GM21528 (cell line): ENCODE results near the gene TAPT1.
"Not testable (repeated sequence)": the region's sequence is repeated elsewhere in the genome, so short reads cannot be mapped to it uniquely, and the experiment has no call there.

Source experiments
- ATAC-seq: cut with Tn5 transposase; IDR thresholded peaks from one replicate; pipeline ENCODE4 v1.9.1; 2021; ENCODE audit warnings: mild to moderate bottlenecking, moderate library complexity; ENCODE audit not compliant: unreplicated experiment, low FRiP score

TAPT1 gene

DNA sequence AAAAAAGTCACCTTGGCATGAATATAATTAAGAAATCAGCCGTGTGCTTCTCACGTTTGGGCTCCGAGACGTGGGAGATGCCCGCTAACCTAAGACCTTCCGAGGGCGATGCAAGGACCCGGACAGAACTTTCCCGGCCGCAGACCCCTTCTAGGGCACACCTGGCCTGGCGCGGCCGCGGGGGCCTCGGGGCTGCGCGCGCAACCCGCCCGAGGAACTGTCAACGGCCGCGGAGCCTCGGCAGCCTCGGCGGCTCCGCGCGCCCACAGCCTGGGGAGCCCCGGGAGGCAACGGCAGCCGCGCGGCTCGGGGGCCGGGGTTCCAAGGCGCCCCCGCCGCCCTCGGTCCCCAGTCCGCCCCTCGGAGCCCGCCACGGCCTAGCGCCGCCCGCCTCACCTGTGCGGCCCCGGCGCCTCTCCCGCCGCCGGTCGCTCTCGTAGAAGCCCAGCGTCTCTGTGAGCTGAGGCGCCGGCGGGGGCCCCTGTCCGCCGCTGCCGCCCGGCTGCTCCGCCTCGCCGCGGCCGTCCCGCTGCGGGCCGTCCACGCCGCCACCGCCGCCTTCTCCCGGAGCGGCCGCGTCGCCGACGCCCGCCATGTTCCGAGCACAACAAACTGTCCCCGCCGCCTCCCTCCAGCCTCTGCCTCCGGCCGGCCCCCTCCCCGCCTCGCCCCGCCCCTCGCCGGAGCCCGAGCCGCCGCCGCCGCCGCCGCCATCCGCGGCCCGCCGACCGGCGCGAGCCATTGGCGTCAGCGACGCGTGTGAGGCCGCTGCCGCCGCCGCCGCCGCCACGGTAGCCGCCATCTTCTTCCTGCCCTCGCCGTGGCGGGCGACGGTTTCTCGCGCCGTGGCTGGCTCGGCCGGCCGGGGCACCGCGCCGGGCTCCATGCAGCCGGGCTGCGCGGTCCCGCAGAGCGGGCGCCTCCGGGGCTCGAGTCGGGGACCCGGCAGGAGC, at the start of gene TAPT1:
TSS of gene TAPT1 (minus strand) at position 609 of the 953 bp plus-strand sequence. CDS start at position 595, 14 bp downstream.
- peak; percentile 75 for ATAC-seq

DNA sequence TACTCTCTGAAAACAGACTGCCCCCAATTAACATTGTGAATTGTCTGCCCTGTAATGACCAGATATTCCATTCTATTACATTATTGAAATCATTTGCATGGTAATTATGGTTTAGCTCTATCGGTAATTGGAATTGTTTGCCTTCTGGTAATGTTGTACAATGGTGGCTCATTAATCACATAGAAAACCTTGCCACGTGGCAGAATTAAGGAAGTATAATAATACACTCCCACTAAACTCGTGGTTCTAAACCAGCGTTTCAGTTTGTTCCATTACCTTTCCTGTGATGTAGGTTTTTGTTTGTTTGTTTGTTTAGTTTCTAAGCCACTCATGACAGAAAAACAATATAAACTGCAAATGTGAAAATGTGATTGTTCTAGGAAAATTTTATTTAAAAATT, 45.1 kb upstream of the TAPT1 start:
- ATAC-seq = no peak

GRCh38 chr4:16270454-16271328, 44.4 kb upstream of the TAPT1 start:
- ATAC-seq = no peak

DNA sequence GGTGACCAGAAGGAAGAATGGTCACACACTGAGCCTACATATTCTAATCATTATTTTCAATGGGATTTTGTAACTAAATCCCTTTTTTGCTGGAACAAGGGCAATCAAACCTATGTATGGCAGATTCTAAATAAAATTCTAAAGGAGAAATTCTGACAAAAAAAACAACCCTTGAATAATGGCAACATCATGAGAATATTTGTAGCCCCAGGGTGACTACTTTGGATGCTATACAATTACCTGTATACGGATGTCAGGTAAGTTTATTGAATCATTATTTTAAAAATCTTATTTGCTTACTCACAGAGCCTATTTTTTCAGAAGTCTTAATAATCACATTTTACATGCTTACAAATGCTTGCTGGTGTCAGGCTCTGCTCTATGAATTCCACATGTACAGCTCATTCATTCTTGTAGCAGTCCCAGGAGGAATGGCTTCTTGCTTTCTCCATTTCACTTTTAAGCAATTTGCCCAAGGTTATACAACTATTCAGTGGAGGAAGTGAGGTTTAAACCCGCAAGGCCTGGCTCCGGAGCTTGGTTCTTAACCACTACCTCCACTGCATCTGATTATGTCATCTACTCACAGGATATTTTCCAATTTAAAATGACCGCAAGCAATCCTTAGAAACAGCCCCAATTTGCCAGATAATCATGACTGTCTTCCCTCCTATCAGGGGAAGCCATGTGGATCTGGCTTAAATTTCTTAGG, 43.6 kb upstream of the TAPT1 start:
- ATAC-seq = not testable (repeated sequence)

GRCh38 chr4:16269240-16269639, 43.0 kb upstream of the TAPT1 start:
- no peak for ATAC-seq

DNA sequence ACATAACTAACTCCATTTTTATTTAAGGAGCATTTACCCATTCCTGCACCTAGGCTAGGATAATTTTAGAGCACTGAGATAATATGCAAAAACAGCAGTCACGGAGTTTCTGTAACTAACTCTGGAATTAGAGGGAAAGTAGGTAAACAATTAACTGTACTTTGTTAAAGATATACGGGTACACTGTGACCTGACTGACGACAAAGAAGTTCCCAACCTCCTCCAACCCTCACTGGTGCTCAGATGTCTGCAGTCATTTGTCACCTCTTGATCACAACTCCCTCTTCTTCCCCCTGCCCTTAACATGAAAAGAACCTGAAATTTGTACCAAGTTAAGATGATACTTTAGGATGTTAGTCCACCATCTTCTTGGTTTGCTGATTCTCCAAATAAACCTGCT, 42.0 kb upstream of the TAPT1 start:
- no peak for ATAC-seq

DNA sequence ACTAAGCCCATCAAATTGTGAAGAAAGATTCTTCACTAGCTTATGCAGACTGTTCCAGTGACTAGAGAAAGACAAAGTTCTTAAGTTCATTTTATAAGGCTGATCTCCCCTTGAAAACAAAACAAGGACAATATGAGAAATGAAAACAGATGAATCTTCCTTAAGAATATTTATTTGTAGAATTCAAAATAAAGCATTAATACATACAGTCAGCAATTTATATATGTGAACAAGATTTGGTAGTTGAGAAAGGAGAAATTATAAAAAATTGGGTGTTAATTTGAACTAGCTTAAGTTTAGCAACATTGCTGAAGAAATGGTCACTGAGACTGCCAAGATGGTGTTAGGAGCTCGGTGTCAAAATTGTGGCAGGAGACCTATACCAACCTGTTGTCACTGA, 41.4 kb upstream of the TAPT1 start:
- no peak for ATAC-seq

GRCh38 chr4:16265820-16266219, 39.5 kb upstream of the TAPT1 start:
- ATAC-seq = no peak

DNA sequence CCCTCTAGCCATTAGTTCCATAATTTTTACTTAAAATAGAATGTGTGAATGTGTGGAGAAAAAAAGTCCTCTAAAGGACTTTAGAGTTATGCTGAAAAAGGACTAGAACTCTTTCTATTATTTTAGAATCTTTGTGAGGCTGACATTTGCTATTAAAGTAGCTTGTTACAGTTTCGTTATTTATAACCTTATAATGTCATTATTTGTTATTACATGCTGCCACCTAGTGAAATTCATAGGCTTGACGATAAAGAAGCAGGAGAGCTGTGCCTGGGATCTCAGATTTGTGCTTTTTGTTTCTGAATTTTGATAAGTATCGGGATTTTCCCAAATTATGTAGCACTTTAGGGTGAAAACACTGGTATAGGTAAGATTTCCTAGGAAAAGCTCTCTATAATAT, 38.5 kb upstream of the TAPT1 start:
- peak; percentile 67 for ATAC-seq

- ATAC-seq = no peak
Observed at GRCh38 chr4:16263056-16263455, 36.8 kb upstream of the TAPT1 start.

DNA sequence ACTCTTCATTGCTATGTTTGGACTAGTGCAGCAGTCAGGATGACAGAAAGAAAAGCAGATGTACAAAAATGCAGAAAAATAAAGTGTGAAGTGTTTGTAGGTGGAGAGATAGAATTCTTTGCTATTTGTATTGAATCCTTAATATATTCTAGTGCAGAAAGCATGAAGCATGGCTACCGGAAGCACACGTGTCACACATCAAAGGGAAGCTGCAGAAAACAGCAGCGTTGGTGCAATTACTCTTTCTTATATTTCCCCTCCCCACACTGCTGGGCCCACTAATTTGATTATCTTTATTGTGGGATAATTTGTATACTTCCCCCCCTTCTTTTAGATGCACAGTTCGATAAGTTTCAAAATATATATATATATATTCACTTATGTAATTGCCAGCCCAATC, 35.9 kb upstream of the TAPT1 start:
- no peak for ATAC-seq

DNA sequence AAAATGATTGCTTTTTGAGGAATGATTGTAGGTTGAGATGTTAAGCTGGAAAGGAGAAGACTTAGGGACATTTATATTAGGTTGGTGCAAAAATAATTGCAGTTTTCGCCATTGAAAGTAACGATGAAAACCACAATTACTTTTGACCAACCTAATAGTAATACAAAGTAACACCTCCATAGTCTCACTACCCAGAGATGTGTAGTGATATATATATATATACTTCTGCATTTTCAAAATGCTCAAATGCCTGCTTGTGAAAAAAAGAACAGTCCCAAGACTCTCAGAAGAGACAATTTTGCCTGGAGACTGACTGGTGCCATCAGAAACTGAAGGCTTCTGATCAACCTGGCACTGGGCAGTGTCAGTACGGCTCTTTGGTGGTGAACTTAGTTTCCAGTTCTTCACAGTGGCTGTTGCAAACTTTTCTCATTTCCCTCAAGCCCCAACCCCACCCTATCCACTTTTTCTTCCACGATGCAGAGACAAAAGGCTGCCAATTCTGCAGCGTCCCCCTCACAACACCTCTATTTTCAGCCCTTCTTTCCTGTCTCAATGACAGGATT, 35.1 kb upstream of the TAPT1 start:
- ATAC-seq = no peak

- ATAC-seq = no peak
Observed at GRCh38 chr4:16259889-16260246, 33.6 kb upstream of the TAPT1 start.

DNA sequence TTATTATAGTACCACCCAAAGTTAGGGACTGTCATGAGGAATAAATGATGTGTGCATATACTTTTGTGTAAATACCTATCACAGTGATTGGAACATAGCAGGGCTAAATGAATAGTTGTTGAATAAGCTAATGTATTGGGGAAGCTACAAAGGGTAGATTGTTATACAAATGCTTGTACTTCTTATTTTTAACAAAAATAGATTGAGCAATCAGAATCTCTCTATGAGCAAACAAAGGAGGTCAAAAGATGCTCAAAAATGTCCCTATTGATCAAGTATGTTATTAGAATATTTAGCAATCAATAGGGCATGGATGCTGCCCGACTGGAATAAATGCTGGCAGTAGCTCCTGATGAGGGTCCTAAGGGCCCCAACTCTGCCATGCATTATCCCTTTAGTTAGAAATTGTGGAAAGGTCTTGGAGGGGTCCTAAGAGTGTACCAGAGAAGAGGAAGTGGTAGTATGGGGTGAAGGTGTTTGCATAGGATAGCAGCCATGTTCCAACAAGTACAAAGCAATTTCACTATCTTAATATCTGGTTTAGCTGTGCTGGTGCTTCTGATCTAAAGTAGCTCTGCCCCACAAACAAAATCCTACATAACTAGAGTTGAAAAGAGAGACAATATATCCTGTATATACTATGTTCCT, 33.1 kb upstream of the TAPT1 start:
- no peak for ATAC-seq

DNA sequence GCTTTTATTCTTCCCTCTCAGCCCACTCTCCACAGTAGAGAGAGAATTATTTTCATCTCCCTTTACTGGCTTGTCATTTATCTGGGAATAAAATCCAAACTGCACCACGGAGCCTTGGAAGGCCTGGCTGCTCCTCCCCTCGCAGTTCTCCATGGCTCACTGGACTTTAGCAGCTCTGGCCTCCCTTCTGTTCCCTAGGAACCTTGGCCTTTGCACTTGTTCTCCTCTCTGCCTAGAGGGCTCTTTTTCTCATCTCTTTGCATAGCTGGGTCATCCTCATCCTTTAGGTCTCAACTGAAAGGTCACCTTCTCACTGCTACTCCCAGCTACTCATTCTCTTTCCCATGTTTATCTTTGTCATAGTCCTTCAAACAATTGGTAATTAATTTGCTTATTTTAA, 31.3 kb upstream of the TAPT1 start:
- no peak for ATAC-seq

DNA sequence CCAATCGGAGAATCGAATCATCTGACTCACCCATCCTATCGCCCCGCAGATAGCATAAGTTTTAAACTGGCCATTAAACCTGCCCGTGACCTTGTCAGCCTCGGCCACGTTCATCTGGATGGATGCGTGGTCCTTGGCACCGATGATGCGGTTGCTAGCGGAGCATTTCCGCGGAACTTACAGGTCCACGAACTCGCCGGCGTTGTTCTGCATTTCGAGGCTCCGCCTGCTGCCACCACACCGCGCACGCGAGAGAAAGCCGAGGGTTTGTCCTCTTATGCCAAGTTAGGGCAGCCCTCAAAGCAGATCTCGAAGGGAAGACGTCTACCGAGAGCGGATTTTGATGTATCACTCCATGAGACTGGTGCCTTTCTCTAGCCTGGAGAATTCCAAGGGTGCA, 30.1 kb upstream of the TAPT1 start:
- no peak for ATAC-seq

- no peak for ATAC-seq
Observed at GRCh38 chr4:16255730-16256129, 29.5 kb upstream of the TAPT1 start.

DNA sequence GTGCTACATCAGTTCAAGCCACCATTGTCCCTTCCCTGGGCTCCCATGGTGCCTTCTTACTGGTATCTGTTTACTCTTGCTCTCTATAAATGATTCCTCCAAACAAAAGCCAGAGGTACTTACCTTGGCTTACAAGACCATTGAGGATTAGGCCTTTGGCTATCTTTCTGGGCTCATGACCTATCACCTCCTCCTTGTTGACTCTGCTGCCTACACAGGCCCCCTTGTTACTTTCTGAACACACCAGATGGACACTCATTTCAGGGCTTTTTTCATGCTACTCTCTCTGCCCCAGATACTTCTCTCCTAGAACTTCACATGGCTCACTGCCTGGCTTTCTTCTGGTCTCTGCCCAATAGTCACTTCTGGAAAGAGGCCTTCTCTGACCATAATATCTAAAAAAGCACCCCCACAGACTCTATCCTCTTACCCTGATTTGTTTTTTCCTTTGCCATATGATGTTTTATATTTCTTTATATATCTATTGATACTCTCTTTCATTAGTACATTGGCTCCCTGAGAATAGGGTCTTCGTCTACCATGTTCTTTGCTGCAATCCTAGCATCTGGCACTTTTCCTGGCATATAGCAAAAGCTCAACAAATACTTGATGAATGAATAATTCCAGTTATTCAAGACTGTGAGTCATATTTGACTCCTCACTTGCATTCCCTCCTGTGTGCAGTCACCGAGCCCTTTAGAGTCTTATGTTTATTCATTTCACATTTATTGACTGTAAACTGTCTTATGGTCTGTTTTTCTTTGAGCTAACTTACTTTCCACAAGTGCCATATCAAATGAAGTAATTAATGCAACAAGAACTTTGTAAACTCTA, 27.1 kb upstream of the TAPT1 start:
- ATAC-seq = no peak
